ENCODE measurements around the gene CDH4.

- TF ChIP-seq POLR2A (IDR thresholded peaks at IDR 0.05) (no peak), POLR2AphosphoS5 (IDR thresholded peaks at IDR 0.05) (no peak)
- TF ChIP-seq, protein P1, sequence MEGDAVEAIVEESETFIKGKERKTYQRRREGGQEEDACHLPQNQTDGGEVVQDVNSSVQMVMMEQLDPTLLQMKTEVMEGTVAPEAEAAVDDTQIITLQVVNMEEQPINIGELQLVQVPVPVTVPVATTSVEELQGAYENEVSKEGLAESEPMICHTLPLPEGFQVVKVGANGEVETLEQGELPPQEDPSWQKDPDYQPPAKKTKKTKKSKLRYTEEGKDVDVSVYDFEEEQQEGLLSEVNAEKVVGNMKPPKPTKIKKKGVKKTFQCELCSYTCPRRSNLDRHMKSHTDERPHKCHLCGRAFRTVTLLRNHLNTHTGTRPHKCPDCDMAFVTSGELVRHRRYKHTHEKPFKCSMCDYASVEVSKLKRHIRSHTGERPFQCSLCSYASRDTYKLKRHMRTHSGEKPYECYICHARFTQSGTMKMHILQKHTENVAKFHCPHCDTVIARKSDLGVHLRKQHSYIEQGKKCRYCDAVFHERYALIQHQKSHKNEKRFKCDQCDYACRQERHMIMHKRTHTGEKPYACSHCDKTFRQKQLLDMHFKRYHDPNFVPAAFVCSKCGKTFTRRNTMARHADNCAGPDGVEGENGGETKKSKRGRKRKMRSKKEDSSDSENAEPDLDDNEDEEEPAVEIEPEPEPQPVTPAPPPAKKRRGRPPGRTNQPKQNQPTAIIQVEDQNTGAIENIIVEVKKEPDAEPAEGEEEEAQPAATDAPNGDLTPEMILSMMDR (IDR thresholded peaks at IDR 0.05) = no peak
These were observed 245.1 kb downstream of the CDH4 start for GRCh38 chr20:61497029-61497627.

All from upper lobe of left lung (tissue), 4 donors.